ENCODE results near the gene MYO1B.

Gene MYO1B

GRCh38 chr2:191222507-191222906 is 22.7 kb upstream of the MYO1B start:
- Histone ChIP-seq H3K9me2 (replicated peaks; ENCODE audit: insufficient read depth, low read length) (no peaks in the 10 kb centered on the region), H3K4me3 (ENCODE audit: insufficient read depth, low read length, poor library complexity, severe bottlenecking) (no peak overlapping the region), H3K36me3 (ENCODE audit: low read length) (no peaks in the 10 kb centered on the region), H3K27me3 (ENCODE audit: low read length) (no peaks in the 10 kb centered on the region), H3F3A (ENCODE audit: insufficient read depth) (no peaks in the 10 kb centered on the region), H3K4me2 (ENCODE audit: low read depth, low read length, poor library complexity, severe bottlenecking) (no peak overlapping the region), H3K79me2 (ENCODE audit: insufficient read depth, low read length) (no peaks in the 10 kb centered on the region), H2AFZ (ENCODE audit: low read depth, low read length, severe bottlenecking) (no peak overlapping the region), H3K27ac (ENCODE audit: low read depth, low read length) (no peak overlapping the region), H3K9me3 (ENCODE audit: insufficient read depth, low read length) (no peaks in the 10 kb centered on the region), H4K20me1 (ENCODE audit: low read depth, low read length) (no peaks in the 10 kb centered on the region), H3K9ac (ENCODE audit: low read length) (no peak overlapping the region)
- no peak for TF ChIP-seq EZH2phosphoT487 (conservative IDR thresholded peaks at IDR 0.05; ENCODE audit: low read length)
- TF ChIP-seq, protein P1, sequence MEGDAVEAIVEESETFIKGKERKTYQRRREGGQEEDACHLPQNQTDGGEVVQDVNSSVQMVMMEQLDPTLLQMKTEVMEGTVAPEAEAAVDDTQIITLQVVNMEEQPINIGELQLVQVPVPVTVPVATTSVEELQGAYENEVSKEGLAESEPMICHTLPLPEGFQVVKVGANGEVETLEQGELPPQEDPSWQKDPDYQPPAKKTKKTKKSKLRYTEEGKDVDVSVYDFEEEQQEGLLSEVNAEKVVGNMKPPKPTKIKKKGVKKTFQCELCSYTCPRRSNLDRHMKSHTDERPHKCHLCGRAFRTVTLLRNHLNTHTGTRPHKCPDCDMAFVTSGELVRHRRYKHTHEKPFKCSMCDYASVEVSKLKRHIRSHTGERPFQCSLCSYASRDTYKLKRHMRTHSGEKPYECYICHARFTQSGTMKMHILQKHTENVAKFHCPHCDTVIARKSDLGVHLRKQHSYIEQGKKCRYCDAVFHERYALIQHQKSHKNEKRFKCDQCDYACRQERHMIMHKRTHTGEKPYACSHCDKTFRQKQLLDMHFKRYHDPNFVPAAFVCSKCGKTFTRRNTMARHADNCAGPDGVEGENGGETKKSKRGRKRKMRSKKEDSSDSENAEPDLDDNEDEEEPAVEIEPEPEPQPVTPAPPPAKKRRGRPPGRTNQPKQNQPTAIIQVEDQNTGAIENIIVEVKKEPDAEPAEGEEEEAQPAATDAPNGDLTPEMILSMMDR (IDR thresholded peaks at IDR 0.05; ENCODE audit: insufficient read depth, low read length, poor library complexity, severe bottlenecking): no peak

- Histone ChIP-seq H4K20me1 (ENCODE audit: low read depth, low read length) (no peaks in the 10 kb centered on the region), H3K79me2 (ENCODE audit: insufficient read depth, low read length) (no peaks in the 10 kb centered on the region), H3K36me3 (ENCODE audit: low read length) (no peaks in the 10 kb centered on the region), H3F3A (ENCODE audit: insufficient read depth) (no peaks in the 10 kb centered on the region), H3K27me3 (ENCODE audit: low read length) (no peaks in the 10 kb centered on the region), H3K4me3 (ENCODE audit: insufficient read depth, low read length, poor library complexity, severe bottlenecking) (no peak overlapping the region), H3K4me2 (ENCODE audit: low read depth, low read length, poor library complexity, severe bottlenecking) (no peak overlapping the region), H2AFZ (ENCODE audit: low read depth, low read length, severe bottlenecking) (no peak overlapping the region), H3K27ac (ENCODE audit: low read depth, low read length) (no peak overlapping the region), H3K9ac (ENCODE audit: low read length) (no peak overlapping the region), H3K9me3 (ENCODE audit: insufficient read depth, low read length) (no peaks in the 10 kb centered on the region), H3K9me2 (replicated peaks; ENCODE audit: insufficient read depth, low read length) (no peaks in the 10 kb centered on the region)
- TF ChIP-seq, protein P1 (IDR thresholded peaks at IDR 0.05; ENCODE audit: insufficient read depth, low read length, poor library complexity, severe bottlenecking): no peak
- no peak for TF ChIP-seq EZH2phosphoT487 (conservative IDR thresholded peaks at IDR 0.05; ENCODE audit: low read length)
Measured at GRCh38 chr2:191222952-191223351, 22.3 kb upstream of the MYO1B start.

DNA sequence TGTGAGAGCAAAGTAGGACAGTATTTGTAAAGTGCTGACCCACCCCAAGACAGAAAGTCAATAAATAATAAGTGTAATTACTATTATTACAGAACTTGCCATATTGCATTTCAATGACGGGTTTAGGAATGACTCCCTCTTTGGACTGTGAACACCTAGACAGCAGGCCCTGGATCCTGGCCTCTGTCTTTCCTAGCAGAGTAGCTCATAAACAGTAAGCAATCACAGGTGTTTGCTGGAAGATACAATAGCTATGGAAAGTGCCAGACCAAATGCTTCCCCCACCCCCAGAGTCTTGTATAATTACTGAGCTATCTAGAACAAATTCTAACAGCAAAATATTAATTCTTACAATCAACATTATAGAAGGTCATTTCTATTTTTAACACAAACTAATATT is 20.1 kb upstream of the MYO1B start:
- H4K20me1 ChIP-seq (ENCODE audit: low read depth, low read length): no peaks in the 10 kb centered on the region
- no peaks in the 10 kb centered on the region for H3K27me3 ChIP-seq (ENCODE audit: low read length)
- H3K9me2 ChIP-seq (replicated peaks; ENCODE audit: insufficient read depth, low read length): no peaks in the 10 kb centered on the region
- H3K27ac ChIP-seq (ENCODE audit: low read depth, low read length): no peak overlapping the region
- H3F3A ChIP-seq (ENCODE audit: insufficient read depth): no peaks in the 10 kb centered on the region
- no peak overlapping the region for H2AFZ ChIP-seq (ENCODE audit: low read depth, low read length, severe bottlenecking)
- H3K4me2 ChIP-seq (ENCODE audit: low read depth, low read length, poor library complexity, severe bottlenecking): no peak overlapping the region
- no peak for TF ChIP-seq EZH2phosphoT487 (conservative IDR thresholded peaks at IDR 0.05; ENCODE audit: low read length)
- TF ChIP-seq, protein P1 (IDR thresholded peaks at IDR 0.05; ENCODE audit: insufficient read depth, low read length, poor library complexity, severe bottlenecking): no peak
- no peaks in the 10 kb centered on the region for H3K9me3 ChIP-seq (ENCODE audit: insufficient read depth, low read length)
- no peak overlapping the region for H3K9ac ChIP-seq (ENCODE audit: low read length)
- no peak overlapping the region for H3K4me3 ChIP-seq (ENCODE audit: insufficient read depth, low read length, poor library complexity, severe bottlenecking)
- H3K79me2 ChIP-seq (ENCODE audit: insufficient read depth, low read length): no peaks in the 10 kb centered on the region
- no peaks in the 10 kb centered on the region for H3K36me3 ChIP-seq (ENCODE audit: low read length)

Data from SU-DHL-6 (cell line).